ENCODE data around the gene TOR4A.

DNA sequence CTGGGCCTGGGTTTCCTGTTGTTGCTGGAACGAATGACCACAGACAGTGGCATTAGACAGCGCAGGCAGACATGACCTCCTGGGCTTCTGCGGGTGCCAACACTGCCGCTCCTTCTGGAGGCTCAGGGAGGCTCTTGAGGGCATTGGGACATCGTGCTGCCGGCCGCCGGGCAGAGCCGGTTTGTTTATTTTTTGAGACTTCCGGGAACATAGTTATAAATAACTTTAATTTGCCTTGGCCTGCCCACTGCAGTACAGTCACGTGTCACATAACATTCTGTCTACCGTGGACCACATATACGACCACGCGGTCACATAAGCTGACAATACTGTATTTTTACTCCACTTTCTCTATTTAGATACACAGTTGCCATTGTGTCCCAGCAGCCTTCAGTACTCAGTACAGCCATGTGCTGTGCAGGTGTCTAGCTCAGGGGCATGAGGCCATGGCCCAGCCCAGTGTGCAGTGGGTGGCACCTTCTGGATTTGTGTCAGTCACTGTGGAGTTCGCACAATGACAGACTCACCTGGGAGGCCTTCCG is 8.2 kb upstream of the TOR4A start:
- TF ChIP-seq NFIC (IDR thresholded peaks at IDR 0.05) (no peak), IFI16 (CRISPR knock-in tag; IDR thresholded peaks at IDR 0.05) (no peak), ZNF239 (CRISPR knock-in tag; IDR thresholded peaks at IDR 0.05) (no peak), ZNF717 (CRISPR knock-in tag; IDR thresholded peaks at IDR 0.05) (no peak)
- TF ChIP-seq, protein P1, sequence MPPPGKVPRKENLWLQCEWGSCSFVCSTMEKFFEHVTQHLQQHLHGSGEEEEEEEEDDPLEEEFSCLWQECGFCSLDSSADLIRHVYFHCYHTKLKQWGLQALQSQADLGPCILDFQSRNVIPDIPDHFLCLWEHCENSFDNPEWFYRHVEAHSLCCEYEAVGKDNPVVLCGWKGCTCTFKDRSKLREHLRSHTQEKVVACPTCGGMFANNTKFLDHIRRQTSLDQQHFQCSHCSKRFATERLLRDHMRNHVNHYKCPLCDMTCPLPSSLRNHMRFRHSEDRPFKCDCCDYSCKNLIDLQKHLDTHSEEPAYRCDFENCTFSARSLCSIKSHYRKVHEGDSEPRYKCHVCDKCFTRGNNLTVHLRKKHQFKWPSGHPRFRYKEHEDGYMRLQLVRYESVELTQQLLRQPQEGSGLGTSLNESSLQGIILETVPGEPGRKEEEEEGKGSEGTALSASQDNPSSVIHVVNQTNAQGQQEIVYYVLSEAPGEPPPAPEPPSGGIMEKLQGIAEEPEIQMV (tag; conservative IDR thresholded peaks at IDR 0.05; ENCODE audit: low read depth): no peak
